ENCODE results near the gene ITK.

Gene ITK

DNA sequence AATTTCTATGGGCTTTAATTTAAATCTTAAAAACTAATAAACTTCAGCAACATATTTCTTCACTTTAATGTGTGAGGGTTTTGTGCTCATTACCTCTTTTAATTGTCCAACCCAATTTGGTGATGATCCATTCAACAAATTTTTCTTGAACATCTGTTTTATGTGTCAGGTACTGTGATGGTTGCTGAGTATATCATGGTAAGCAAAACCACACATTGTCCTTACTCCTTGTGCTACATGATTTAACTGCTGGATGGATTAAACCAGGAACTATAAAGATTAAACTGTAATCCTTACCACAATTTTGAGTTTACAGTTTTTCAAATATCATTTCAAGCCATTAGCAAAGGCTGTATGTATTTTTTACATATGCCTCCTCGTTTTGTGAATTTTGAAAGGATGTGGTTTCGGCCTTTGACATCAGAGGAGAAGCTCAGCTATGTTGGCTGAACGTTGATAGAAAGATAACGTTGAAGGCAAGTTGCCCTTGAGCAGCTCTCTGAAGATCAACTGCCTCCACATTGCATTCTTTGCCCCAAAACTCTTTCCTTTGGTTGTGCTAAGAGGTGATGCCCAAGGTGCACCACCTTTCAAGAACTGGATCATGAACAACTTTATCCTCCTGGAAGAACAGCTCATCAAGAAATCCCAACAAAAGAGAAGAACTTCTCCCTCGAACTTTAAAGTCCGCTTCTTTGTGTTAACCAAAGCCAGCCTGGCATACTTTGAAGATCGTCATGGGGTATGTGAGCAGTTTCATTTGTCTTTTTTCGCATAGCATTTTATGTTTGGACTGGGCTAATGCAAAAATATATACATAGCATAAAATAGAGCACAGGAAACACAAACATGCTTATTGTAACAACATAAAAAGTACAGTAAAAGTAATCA is at the start of gene ITK:
TSS of gene ITK (plus strand) at position 467 of the 891 bp plus-strand sequence. CDS start at position 605, 138 bp downstream.
- TF ChIP-seq YY1 (IDR thresholded peaks at IDR 0.05; ENCODE audit: low read depth) (no peak), CEBPB (IDR thresholded peaks at IDR 0.05) (no peak), USF1 (IDR thresholded peaks at IDR 0.05) (no peak), TCF12 (IDR thresholded peaks at IDR 0.05; ENCODE audit: low read depth) (no peak), TEAD4 (IDR thresholded peaks at IDR 0.05) (no peak), EGR1 (IDR thresholded peaks at IDR 0.05) (no peak), FOXM1 (IDR thresholded peaks at IDR 0.05; ENCODE audit: borderline replicate concordance, low read depth) (no peak), CREB1 (IDR thresholded peaks at IDR 0.05; ENCODE audit: low read depth) (no peak), REST (IDR thresholded peaks at IDR 0.05; ENCODE audit: low read depth) (no peak), NFIC (IDR thresholded peaks at IDR 0.05) (no peak), EP300 (IDR thresholded peaks at IDR 0.05; ENCODE audit: borderline replicate concordance) (no peak), RAD21 (IDR thresholded peaks at IDR 0.05; ENCODE audit: low read depth) (no peak), TAF1 (IDR thresholded peaks at IDR 0.05; ENCODE audit: low read depth) (no peak), ZBTB7A (IDR thresholded peaks at IDR 0.05; ENCODE audit: low read depth) (no peak)
- TF ChIP-seq, protein P1, sequence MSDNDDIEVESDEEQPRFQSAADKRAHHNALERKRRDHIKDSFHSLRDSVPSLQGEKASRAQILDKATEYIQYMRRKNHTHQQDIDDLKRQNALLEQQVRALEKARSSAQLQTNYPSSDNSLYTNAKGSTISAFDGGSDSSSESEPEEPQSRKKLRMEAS (IDR thresholded peaks at IDR 0.05), result no peak

DNA sequence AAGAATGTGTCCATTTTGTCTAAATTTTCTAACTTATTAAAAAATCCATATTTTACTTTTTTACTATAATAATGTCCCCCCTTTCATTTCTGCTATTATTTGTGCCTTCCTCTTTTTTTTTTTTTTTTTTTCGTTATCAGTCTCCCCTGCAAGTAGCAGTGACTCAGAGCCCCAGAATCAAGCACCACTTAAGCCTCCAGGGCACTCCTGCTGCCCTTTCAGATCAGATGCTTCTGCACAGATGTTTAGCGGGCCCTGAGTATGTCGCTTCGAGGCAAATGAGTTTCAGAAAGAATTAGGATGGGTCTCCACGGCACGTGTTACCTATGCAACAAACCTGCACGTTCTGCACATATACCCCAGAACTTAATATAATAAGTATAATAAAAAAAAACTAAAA is 49.7 kb upstream of the ITK start:
- TF ChIP-seq ZBTB7A (IDR thresholded peaks at IDR 0.05; ENCODE audit: low read depth), result no peak
- no peak for TF ChIP-seq YY1 (IDR thresholded peaks at IDR 0.05; ENCODE audit: low read depth)
- TF ChIP-seq CEBPB (IDR thresholded peaks at IDR 0.05), result no peak
- TF ChIP-seq EGR1 (IDR thresholded peaks at IDR 0.05), result no peak
- TF ChIP-seq EP300 (IDR thresholded peaks at IDR 0.05; ENCODE audit: borderline replicate concordance), result no peak
- TF ChIP-seq USF1 (IDR thresholded peaks at IDR 0.05), result no peak
- TF ChIP-seq TEAD4 (IDR thresholded peaks at IDR 0.05), result no peak
- no peak for TF ChIP-seq REST (IDR thresholded peaks at IDR 0.05; ENCODE audit: low read depth)
- TF ChIP-seq TCF12 (IDR thresholded peaks at IDR 0.05; ENCODE audit: low read depth), result no peak
- no peak for TF ChIP-seq RAD21 (IDR thresholded peaks at IDR 0.05; ENCODE audit: low read depth)
- no peak for TF ChIP-seq TAF1 (IDR thresholded peaks at IDR 0.05; ENCODE audit: low read depth)
- TF ChIP-seq FOXM1 (IDR thresholded peaks at IDR 0.05; ENCODE audit: borderline replicate concordance, low read depth), result no peak
- TF ChIP-seq CREB1 (IDR thresholded peaks at IDR 0.05; ENCODE audit: low read depth), result no peak
- TF ChIP-seq NFIC (IDR thresholded peaks at IDR 0.05), result no peak
- TF ChIP-seq, protein P1 (IDR thresholded peaks at IDR 0.05), result no peak

GRCh38 chr5:157132281-157132612 is 48.4 kb upstream of the ITK start:
- TF ChIP-seq EP300 (IDR thresholded peaks at IDR 0.05; ENCODE audit: borderline replicate concordance) (no peak), EGR1 (IDR thresholded peaks at IDR 0.05) (no peak), YY1 (IDR thresholded peaks at IDR 0.05; ENCODE audit: low read depth) (no peak), FOXM1 (IDR thresholded peaks at IDR 0.05; ENCODE audit: borderline replicate concordance, low read depth) (no peak), REST (IDR thresholded peaks at IDR 0.05; ENCODE audit: low read depth) (no peak), TCF12 (IDR thresholded peaks at IDR 0.05; ENCODE audit: low read depth) (no peak), CEBPB (IDR thresholded peaks at IDR 0.05) (no peak), TEAD4 (IDR thresholded peaks at IDR 0.05) (no peak), ZBTB7A (IDR thresholded peaks at IDR 0.05; ENCODE audit: low read depth) (no peak), RAD21 (IDR thresholded peaks at IDR 0.05; ENCODE audit: low read depth) (no peak), NFIC (IDR thresholded peaks at IDR 0.05) (no peak), TAF1 (IDR thresholded peaks at IDR 0.05; ENCODE audit: low read depth) (no peak), USF1 (IDR thresholded peaks at IDR 0.05) (no peak), CREB1 (IDR thresholded peaks at IDR 0.05; ENCODE audit: low read depth) (no peak)
- TF ChIP-seq, protein P1 (IDR thresholded peaks at IDR 0.05), result no peak

Data from Ishikawa (cell line).